ENCODE measurements around the gene TOM1. TPM values are rescaled to one million over a fixed set of nuclear protein-coding genes. Genes with fewer than 3 reads are reported as not detected.
A peak's percentile ranks its signal among the peaks of the same experiment; 100 is the strongest.

The TOM1 gene
- total RNA-seq, 6 donors from 2014 or later: 79.2 to 194 (median 94.6) TPM

DNA sequence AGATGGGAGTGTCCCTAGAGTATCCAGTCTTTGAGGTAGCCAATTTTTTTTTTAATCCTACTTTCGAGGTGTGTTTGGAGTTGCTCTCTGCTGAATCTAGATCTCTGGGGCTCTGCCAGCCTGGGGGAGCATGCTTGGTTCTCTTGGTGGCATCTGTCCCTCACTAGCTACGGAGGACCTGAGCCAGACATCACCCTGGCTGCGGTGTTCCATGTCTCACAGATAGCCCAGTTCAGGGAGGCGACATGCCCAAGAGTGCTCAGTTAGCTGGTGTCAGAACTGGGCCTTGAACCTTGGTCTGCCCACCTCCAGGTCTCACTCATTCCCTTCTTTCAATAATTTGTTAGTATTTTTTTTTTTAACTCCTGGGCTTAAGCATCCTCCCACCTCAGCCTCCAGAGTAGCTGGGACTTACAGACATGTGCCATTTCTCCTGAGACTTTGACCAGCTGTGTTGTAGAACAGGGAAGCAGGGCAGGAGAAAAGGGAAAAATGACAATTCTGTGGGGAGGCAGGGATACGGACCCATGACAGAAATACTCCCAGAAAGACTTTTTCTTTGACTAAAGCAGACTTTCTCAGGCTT, 81.8 kb downstream of the TOM1 start:
- H3K9me3 ChIP-seq: no peaks in the 10 kb centered on the region
- DNase-seq (no peak), ATAC-seq (ENCODE audit: low FRiP score in 2 of 2) (no peak)
- peaks cover 0 to 9% (median 2%) of the 10 kb centered on the region in 4 donors for H3K36me3 ChIP-seq
- 67 to 68% methylated on average over 5 of the region's 5 CpGs for WGBS, 2 donors
- peak overlapping the region; percentile 67 to 93 (median 83) for H3K27ac ChIP-seq
- H3K4me1 ChIP-seq: peaks cover 15 to 61% (median 33%) of the 10 kb centered on the region in 4 donors
- TF ChIP-seq CTCF (IDR thresholded peaks at IDR 0.05): no peak
- TF ChIP-seq POLR2A (IDR thresholded peaks at IDR 0.05): no peak
- no peak for TF ChIP-seq EP300 (IDR thresholded peaks at IDR 0.05)
- TF ChIP-seq POLR2AphosphoS5 (IDR thresholded peaks at IDR 0.05): no peak
- H3K4me3 ChIP-seq: peak overlapping the region; percentile 23 to 71 (median 56)
- no peaks in the 10 kb centered on the region for H3K27me3 ChIP-seq

GRCh38 chr22:35383679-35384071, 84.0 kb downstream of the TOM1 start:
- Histone ChIP-seq H3K27ac (peak overlapping the region in 3 of 4 donors; percentile 61 to 93 (median 79)), H3K4me3 (peak overlapping the region in 2 of 4 donors; percentile 60 to 71), H3K4me1 (peaks cover 4 to 48% (median 26%) of the 10 kb centered on the region in 4 donors), H3K27me3 (no peaks in the 10 kb centered on the region), H3K9me3 (no peaks in the 10 kb centered on the region), H3K36me3 (peaks cover 0 to 23% (median 17%) of the 10 kb centered on the region in 4 donors)
- WGBS, 2 donors: 60 to 63% methylated on average over 3 of the region's 3 CpGs
- peak in 1 of 2 donors; percentile 19 for TF ChIP-seq POLR2AphosphoS5 (IDR thresholded peaks at IDR 0.05)
- TF ChIP-seq POLR2A (IDR thresholded peaks at IDR 0.05): no peak
- TF ChIP-seq EP300 (IDR thresholded peaks at IDR 0.05): peak; percentile 15 to 78 (median 45)
- no peak for ATAC-seq (ENCODE audit: low FRiP score in 2 of 2)
- DNase-seq: no peak

GRCh38 chr22:35384527-35384926, 84.8 kb downstream of the TOM1 start:
- 73 to 94% methylated on average over 3 to 4 of the region's 4 CpGs for WGBS, 2 donors
- TF ChIP-seq POLR2A (IDR thresholded peaks at IDR 0.05): peak in 1 of 4 donors; percentile 26
- TF ChIP-seq EP300 (IDR thresholded peaks at IDR 0.05): no peak
- H3K27ac ChIP-seq: peak overlapping the region; percentile 1 to 93 (median 50)
- no peaks in the 10 kb centered on the region for H3K27me3 ChIP-seq
- peaks cover 0 to 26% (median 17%) of the 10 kb centered on the region in 4 donors for H3K36me3 ChIP-seq
- DNase-seq (peak in 1 of 2 donors; percentile 51), ATAC-seq (ENCODE audit: low FRiP score in 2 of 2) (no peak)
- peak overlapping the region in 2 of 4 donors; percentile 60 to 71 for H3K4me3 ChIP-seq
- H3K9me3 ChIP-seq: no peaks in the 10 kb centered on the region
- H3K4me1 ChIP-seq: peaks cover 4 to 44% (median 25%) of the 10 kb centered on the region in 4 donors

- WGBS, 2 donors: 87 to 88% methylated on average over 6 of the region's 6 CpGs
- no peak for ATAC-seq (ENCODE audit: low FRiP score in 2 of 2)
- TF ChIP-seq CTCF (IDR thresholded peaks at IDR 0.05) (no peak), POLR2A (IDR thresholded peaks at IDR 0.05) (peak in 1 of 4 donors; percentile 6), EP300 (IDR thresholded peaks at IDR 0.05) (no peak), POLR2AphosphoS5 (IDR thresholded peaks at IDR 0.05) (no peak)
- DNase-seq: peak in 1 of 2 donors; percentile 34
- Histone ChIP-seq H3K4me1 (peaks cover 4 to 42% (median 23%) of the 10 kb centered on the region in 4 donors), H3K9me3 (no peaks in the 10 kb centered on the region), H3K27me3 (no peaks in the 10 kb centered on the region), H3K4me3 (peak overlapping the region in 1 of 4 donors; percentile 60), H3K27ac (peak overlapping the region; percentile 1 to 93 (median 50)), H3K36me3 (peaks cover 0 to 31% (median 19%) of the 10 kb centered on the region in 4 donors)
These were observed 85.4 kb downstream of the TOM1 start for GRCh38 chr22:35384975-35385588.

DNA sequence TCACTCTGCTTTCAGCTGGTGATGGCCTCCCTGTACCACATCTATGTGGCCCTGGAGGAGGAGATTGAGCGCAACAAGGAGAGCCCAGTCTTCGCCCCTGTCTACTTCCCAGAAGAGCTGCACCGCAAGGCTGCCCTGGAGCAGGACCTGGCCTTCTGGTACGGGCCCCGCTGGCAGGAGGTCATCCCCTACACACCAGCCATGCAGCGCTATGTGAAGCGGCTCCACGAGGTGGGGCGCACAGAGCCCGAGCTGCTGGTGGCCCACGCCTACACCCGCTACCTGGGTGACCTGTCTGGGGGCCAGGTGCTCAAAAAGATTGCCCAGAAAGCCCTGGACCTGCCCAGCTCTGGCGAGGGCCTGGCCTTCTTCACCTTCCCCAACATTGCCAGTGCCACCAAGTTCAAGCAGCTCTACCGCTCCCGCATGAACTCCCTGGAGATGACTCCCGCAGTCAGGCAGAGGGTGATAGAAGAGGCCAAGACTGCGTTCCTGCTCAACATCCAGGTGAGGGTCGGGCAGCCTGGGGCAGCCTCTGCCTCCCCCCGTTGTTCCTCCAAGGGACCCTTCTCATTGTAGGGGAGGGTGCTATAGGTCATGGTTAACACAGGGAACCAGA, 87.1 kb downstream of the TOM1 start:
- H3K27ac ChIP-seq: no peak overlapping the region
- ATAC-seq (ENCODE audit: low FRiP score in 2 of 2) (no peak), DNase-seq (peak in 1 of 2 donors; percentile 62)
- H3K36me3 ChIP-seq: peaks cover 0 to 41% (median 24%) of the 10 kb centered on the region in 4 donors
- peak overlapping the region in 1 of 4 donors; percentile 6 for H3K4me3 ChIP-seq
- no peaks in the 10 kb centered on the region for H3K27me3 ChIP-seq
- 93 to 96% methylated on average over 6 to 17 of the region's 19 CpGs for WGBS, 2 donors
- H3K9me3 ChIP-seq: no peaks in the 10 kb centered on the region
- TF ChIP-seq POLR2A (IDR thresholded peaks at IDR 0.05): peak in 1 of 4 donors; percentile 21
- TF ChIP-seq EP300 (IDR thresholded peaks at IDR 0.05): no peak
- TF ChIP-seq CTCF (IDR thresholded peaks at IDR 0.05): no peak
- TF ChIP-seq POLR2AphosphoS5 (IDR thresholded peaks at IDR 0.05): no peak
- peaks cover 0 to 27% (median 12%) of the 10 kb centered on the region in 4 donors for H3K4me1 ChIP-seq

All from upper lobe of left lung (tissue), 6 donors.